OCI-LY1 (cell line): ENCODE measurements around the gene DYRK1A.

Experiments
- EZH2 ChIP-seq: fragments of 200-600 bp; sonication (generic), shearing (Covaris generic); IDR thresholded peaks from 2 replicates; pipeline ENCODE4 v1.8.0; 2017; ENCODE audit warnings: borderline replicate concordance, mixed run types, mild to moderate bottlenecking, antibody characterized with exemption, low read length, moderate library complexity, mixed read lengths
- TF ChIP-seq, protein P1 (sequence below): fragments of 200-600 bp; sonication (generic), shearing (Covaris generic); IDR thresholded peaks from 2 replicates; pipeline ENCODE4 v1.5.1; 2017; ENCODE audit warnings: mild to moderate bottlenecking, antibody characterized with exemption, low read length, moderate library complexity, mixed read lengths

DNA sequence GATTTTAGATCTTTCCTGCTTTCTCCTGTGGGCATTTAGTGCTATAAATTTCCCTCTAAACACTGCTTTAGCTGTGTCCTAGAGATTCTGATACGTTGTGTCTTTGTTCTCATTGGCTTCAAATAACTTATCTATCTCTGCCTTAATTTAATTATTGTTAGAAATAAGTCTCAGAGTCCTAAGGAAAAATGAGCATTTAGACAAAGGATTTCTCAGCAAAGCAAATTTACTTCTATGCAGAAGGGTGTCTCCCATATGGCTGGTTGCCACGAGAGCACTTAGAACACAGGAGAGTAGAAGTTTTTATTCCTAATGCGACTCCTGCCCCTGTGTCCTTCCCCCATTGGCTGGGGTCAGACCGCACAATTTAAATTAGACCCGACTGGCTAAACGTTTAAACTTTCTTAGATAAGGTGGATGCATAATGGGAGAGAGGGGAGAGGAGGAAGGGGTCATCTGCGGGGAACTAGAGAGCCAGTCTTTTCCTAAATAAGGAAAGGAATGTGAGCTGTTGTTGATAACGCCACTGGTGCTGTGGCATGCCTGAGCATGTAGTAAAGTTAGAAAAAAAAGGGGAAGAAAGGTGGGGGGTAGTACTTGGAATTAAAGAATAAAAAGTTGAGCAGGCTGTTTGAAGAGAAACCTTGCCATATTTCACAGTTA is 170.2 kb downstream of the DYRK1A start:
- TF ChIP-seq, protein P1, sequence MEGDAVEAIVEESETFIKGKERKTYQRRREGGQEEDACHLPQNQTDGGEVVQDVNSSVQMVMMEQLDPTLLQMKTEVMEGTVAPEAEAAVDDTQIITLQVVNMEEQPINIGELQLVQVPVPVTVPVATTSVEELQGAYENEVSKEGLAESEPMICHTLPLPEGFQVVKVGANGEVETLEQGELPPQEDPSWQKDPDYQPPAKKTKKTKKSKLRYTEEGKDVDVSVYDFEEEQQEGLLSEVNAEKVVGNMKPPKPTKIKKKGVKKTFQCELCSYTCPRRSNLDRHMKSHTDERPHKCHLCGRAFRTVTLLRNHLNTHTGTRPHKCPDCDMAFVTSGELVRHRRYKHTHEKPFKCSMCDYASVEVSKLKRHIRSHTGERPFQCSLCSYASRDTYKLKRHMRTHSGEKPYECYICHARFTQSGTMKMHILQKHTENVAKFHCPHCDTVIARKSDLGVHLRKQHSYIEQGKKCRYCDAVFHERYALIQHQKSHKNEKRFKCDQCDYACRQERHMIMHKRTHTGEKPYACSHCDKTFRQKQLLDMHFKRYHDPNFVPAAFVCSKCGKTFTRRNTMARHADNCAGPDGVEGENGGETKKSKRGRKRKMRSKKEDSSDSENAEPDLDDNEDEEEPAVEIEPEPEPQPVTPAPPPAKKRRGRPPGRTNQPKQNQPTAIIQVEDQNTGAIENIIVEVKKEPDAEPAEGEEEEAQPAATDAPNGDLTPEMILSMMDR, result no peak
- no peak for TF ChIP-seq EZH2
